Skeletal muscle tissue (tissue), 4 donors: Measurements from ENCODE around the gene PLA2G7. TPM values are rescaled to one million over a fixed set of nuclear protein-coding genes. Genes with fewer than 3 reads are reported as not detected.

ENCODE experiments used
- H3K27ac ChIP-seq: one replicate; pipeline ENCODE4 v1.7.0; 2013; ENCODE audit warnings: mild to moderate bottlenecking, low read depth, low read length, inconsistent platforms
- H3K27me3 ChIP-seq, 3 donors: one replicate each; pipeline ENCODE4 v1.7.0; 2013; ENCODE audit warnings: low read length in 3 of 3; ENCODE audit not compliant: control insufficient read depth in 3 of 3, insufficient read depth in 3 of 3
- H3K36me3 ChIP-seq, 3 donors: one replicate each; pipeline ENCODE4 v1.7.0; 2013; ENCODE audit warnings: low read length in 3 of 3; ENCODE audit not compliant: control insufficient read depth in 3 of 3, insufficient read depth in 3 of 3
- H3K4me1 ChIP-seq, 3 donors: one replicate each; pipeline ENCODE4 v1.7.0; 2013; ENCODE audit warnings: low read length in 3 of 3, mild to moderate bottlenecking in 3 of 3; ENCODE audit not compliant: control insufficient read depth in 3 of 3, insufficient read depth in 3 of 3
- H3K4me3 ChIP-seq, 3 donors: one replicate each; pipeline ENCODE4 v1.7.0; 2013; ENCODE audit warnings: low read length in 3 of 3
- H3K9ac ChIP-seq, 3 donors: one replicate each; pipeline ENCODE4 v1.7.0; 2013; ENCODE audit warnings: low read length in 3 of 3, mild to moderate bottlenecking in 3 of 3, moderate library complexity in 2 of 3, low read depth in 1 of 3
- H3K9me3 ChIP-seq, 3 donors: one replicate each; pipeline ENCODE4 v1.7.0; 2013; ENCODE audit warnings: low read length in 3 of 3; ENCODE audit not compliant: control insufficient read depth in 3 of 3
- total RNA-seq: library from RNA; depleted of rRNA; stranded (reverse); fragments of >200 nt; gene quantifications from one replicate; pipeline ENCODE4 v1.2.3, GENCODE V29; 2014
- donor health status: Osteomylitis.

PLA2G7 gene
- total RNA-seq, 1 donor from 2014 or later: 1.6 TPM

DNA sequence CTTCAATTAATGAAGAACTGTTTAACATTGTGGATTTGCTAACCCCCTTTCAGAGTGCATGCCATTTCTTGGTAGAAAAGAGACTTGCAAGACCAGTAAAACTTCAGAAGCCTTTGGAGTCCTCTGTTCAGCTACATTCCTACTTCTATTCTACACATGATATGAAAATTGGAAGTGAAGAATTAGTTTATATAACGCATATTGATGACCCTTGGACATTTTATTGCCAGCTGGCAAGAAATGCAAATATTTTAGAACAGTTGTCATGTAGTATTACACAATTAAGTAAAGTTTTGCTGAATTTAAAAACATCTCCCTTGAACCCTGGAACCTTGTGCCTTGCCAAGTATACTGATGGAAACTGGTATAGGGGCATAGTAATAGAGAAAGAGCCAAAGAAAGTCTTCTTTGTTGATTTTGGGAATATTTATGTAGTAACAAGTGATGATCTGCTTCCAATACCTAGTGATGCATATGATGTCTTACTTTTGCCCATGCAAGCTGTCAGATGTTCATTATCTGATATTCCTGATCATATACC lies 44.2 kb downstream of the PLA2G7 start:
- no peaks in the 10 kb centered on the region for H3K9me3 ChIP-seq
- H3K27ac ChIP-seq: no peak overlapping the region
- no peaks in the 10 kb centered on the region for H3K27me3 ChIP-seq
- H3K36me3 ChIP-seq: no peaks in the 10 kb centered on the region
- H3K4me1 ChIP-seq: peaks cover 2 to 5% (median 3%) of the 10 kb centered on the region in 3 donors
- H3K4me3 ChIP-seq: no peak overlapping the region
- H3K9ac ChIP-seq: no peak overlapping the region

DNA sequence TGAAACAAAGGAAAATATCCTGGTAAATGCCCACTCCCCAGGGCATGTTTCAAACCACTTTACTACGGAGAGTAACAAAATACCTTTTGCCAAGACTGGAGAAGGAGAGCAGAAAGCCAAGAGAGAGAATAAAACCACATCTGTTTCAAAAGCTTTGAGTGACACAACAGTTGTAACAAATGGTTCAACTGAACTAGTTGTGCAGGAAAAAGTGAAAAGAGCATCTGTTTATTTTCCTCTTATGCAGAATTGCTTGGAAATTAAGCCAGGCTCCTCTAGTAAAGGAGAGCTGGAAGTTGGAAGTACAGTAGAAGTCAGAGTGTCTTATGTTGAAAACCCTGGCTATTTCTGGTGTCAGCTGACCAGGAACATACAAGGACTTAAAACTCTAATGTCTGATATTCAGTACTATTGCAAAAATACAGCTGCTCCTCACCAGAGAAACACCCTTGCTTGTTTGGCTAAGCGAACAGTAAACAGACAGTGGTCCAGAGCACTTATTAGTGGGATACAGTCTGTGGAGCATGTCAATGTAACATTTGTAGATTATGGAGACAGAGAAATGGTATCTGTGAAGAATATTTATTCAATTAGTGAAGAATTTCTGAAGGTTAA lies 44.9 kb downstream of the PLA2G7 start:
- Histone ChIP-seq H3K9me3 (no peaks in the 10 kb centered on the region), H3K27me3 (no peaks in the 10 kb centered on the region), H3K4me3 (no peak overlapping the region), H3K4me1 (peaks cover 2 to 5% (median 3%) of the 10 kb centered on the region in 3 donors), H3K27ac (no peak overlapping the region), H3K9ac (no peak overlapping the region), H3K36me3 (no peaks in the 10 kb centered on the region)

- Histone ChIP-seq H3K4me3 (no peak overlapping the region), H3K27ac (no peak overlapping the region), H3K4me1 (peaks cover 2 to 5% (median 3%) of the 10 kb centered on the region in 3 donors), H3K27me3 (no peaks in the 10 kb centered on the region), H3K9ac (no peak overlapping the region), H3K36me3 (no peaks in the 10 kb centered on the region), H3K9me3 (no peaks in the 10 kb centered on the region)
Measured at GRCh38 chr6:46689657-46690056, 45.5 kb downstream of the PLA2G7 start.

DNA sequence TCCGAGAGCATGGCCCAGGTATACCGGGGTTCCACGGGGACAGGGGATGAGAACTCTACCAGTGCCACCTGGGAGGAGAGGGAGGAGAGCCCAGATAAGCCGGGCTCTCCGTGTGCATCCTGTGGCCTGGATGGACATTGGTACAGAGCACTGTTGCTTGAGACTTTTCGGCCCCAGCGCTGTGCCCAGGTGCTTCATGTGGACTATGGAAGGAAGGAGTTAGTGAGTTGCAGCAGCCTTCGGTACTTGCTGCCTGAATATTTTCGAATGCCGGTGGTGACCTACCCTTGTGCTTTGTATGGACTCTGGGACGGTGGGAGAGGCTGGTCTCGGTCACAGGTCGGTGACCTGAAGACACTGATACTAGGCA lies 46.2 kb downstream of the PLA2G7 start:
- no peak overlapping the region for H3K27ac ChIP-seq
- peaks cover 0 to 2% (median 0%) of the 10 kb centered on the region in 3 donors for H3K36me3 ChIP-seq
- no peaks in the 10 kb centered on the region for H3K27me3 ChIP-seq
- peaks cover 2 to 5% (median 3%) of the 10 kb centered on the region in 3 donors for H3K4me1 ChIP-seq
- H3K4me3 ChIP-seq: no peak overlapping the region
- H3K9ac ChIP-seq: no peak overlapping the region
- no peaks in the 10 kb centered on the region for H3K9me3 ChIP-seq

GRCh38 chr6:46688117-46688965 lies 46.8 kb downstream of the PLA2G7 start:
- peaks cover 0 to 2% (median 0%) of the 10 kb centered on the region in 3 donors for H3K36me3 ChIP-seq
- no peak overlapping the region for H3K4me3 ChIP-seq
- no peak overlapping the region for H3K27ac ChIP-seq
- no peaks in the 10 kb centered on the region for H3K9me3 ChIP-seq
- H3K9ac ChIP-seq: no peak overlapping the region
- H3K27me3 ChIP-seq: no peaks in the 10 kb centered on the region
- peaks cover 2 to 5% (median 3%) of the 10 kb centered on the region in 3 donors for H3K4me1 ChIP-seq

DNA sequence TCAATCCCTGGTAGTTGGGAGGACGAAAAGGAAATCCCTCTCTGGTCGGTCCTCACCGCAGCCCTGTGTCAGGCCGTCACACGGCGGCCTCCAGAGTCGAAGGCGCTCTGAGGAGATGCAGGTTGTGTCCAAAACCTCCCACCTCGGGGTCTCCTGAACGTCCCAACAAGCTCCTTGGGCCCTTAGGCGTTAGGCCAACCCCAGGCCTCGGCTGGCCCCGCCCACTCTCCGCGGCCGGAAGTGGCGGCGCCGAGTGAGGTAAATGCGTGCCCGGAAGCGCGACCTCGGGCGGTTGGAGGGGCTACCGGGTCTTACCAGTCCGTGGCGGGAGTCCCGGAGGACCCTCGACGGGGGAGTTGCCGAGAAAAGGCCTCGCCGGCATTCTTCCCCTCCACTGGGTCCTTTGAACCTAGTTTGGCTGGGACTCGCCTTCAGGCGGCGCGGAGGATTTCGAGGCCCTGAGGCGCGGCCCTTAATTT lies 47.5 kb downstream of the PLA2G7 start, which contains the start of gene TDRD6:
TSS of gene TDRD6 (plus strand) at position 267 of the 479 bp plus-strand sequence. CDS start 244 bp downstream, outside the sequence.
- H3K27ac ChIP-seq: no peak within 1 kb of the TSS

GRCh38 chr6:46684771-46685170 lies 50.4 kb downstream of the PLA2G7 start:
- no peaks in the 10 kb centered on the region for H3K9me3 ChIP-seq

More for the DNA sequence above, 47.5 kb downstream of the PLA2G7 start, which contains the start of gene TDRD6:
- peaks cover 2 to 5% (median 3%) of the 10 kb centered on the region in 3 donors for H3K4me1 ChIP-seq
- H3K9ac ChIP-seq: no peak within 1 kb of the TSS
- H3K27me3 ChIP-seq: no peaks in the 10 kb centered on the region
- H3K36me3 ChIP-seq: peaks cover 0 to 2% (median 0%) of the 10 kb centered on the region in 3 donors
- no peaks in the 10 kb centered on the region for H3K9me3 ChIP-seq
- no peak within 1 kb of the TSS for H3K4me3 ChIP-seq

DNA sequence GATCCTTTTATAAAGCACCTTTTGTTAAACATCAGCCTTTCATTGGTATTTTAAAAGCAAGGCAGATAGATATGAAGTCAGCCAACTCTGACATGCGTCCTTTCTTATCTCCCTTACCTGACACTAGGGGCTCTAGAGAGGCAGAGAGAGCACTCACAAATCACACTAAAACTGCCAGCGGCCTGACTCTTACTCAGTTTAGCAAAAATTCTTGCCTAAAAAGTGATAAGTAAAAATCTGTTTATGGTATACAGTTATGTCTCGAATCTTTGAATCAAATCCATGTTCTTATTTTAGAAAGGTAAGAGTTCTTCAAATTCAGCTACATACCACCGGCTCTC lies 57.9 kb downstream of the PLA2G7 start:
- H3K27me3 ChIP-seq: no peaks in the 10 kb centered on the region
- no peak overlapping the region for H3K27ac ChIP-seq
- no peaks in the 10 kb centered on the region for H3K4me1 ChIP-seq
- no peaks in the 10 kb centered on the region for H3K9me3 ChIP-seq
- H3K4me3 ChIP-seq: no peak overlapping the region
- H3K36me3 ChIP-seq: peaks cover 0 to 21% (median 19%) of the 10 kb centered on the region in 3 donors
- H3K9ac ChIP-seq: no peak overlapping the region

More at GRCh38 chr6:46684771-46685170, 50.4 kb downstream of the PLA2G7 start:
- Histone ChIP-seq H3K27ac (no peak overlapping the region), H3K9ac (no peak overlapping the region), H3K4me1 (peaks cover 0 to 5% (median 3%) of the 10 kb centered on the region in 3 donors), H3K36me3 (peaks cover 0 to 2% (median 0%) of the 10 kb centered on the region in 3 donors), H3K27me3 (no peaks in the 10 kb centered on the region), H3K4me3 (no peak overlapping the region)

GRCh38 chr6:46676604-46677313 lies 58.4 kb downstream of the PLA2G7 start:
- Histone ChIP-seq H3K9me3 (no peaks in the 10 kb centered on the region), H3K27ac (no peak overlapping the region), H3K4me3 (no peak overlapping the region), H3K36me3 (peaks cover 0 to 21% (median 19%) of the 10 kb centered on the region in 3 donors), H3K4me1 (no peaks in the 10 kb centered on the region), H3K27me3 (no peaks in the 10 kb centered on the region), H3K9ac (no peak overlapping the region)
